Measurements from ENCODE around the gene DMWD.

Gene DMWD

DNA sequence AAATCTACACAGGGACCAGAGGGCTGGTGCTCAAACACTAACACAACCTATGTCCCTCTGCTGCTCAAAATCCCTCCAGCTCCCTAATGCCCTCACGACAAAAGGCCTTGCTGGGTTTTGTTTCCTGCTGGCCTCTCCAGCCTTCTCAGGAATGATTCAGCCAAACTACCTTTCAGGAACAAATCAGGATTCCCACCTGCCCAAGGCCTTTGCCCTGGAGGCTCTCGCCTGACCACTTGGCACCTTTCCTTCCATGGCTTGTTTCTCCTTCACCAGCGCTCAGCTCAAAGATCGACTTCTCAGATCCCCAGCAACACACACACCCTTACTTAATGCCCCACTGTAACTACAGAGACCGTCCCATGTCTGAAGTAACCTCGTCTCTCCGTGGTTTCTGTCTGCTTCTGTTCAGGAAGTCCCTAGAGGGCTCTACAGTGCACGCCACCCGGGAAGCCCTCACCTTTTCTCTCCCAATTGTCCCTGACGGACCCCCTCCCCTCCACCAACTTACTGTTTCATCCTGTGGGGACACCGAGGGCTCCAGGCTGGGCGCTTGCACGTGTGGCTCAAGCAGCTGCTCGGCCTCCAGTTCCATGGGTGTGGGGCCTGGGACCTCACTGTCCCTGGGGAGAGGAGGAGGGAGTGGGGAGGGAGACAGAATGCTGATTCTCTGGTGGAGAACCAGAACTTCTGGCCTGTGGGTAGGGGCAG is 20.4 kb downstream of the DMWD start:
- FAIRE-seq = no peak

DNA sequence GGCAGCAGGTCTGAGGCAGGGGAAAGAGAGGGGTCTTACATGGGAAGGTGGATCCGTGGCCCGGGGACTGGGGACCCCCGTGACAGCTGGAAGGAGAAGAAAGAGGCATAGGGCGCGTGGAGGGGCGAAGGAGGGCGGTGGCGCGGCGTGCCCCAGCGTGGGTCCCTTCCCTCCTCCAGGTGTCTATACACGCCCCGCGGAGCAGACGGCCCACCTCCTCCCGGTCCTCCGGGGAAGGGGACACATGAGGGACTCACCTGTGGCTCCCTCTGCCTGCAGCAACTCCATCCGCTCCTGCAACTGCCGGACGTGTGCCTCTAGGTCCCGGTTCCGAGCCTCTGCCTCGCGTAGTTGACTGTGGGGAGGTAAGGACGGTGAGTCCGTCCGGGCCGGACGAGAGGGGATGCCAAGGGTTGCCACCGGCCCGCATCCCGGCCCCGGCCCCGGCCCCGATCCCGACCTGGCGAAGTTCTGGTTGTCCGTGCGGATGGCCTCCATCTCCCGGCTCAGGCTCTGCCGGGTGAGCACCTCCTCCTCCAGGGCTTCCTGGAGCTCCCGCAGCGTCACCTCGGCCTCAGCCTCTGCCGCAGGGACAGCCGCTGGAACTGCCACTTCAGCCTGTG is 21.2 kb downstream of the DMWD start:
- FAIRE-seq (no peak), DNase-seq (ENCODE audit: insufficient read length, low spot score) (no peak)

More for the DNA sequence above, 20.4 kb downstream of the DMWD start:
- DNase-seq (ENCODE audit: insufficient read length, low spot score) = no peak

DNA sequence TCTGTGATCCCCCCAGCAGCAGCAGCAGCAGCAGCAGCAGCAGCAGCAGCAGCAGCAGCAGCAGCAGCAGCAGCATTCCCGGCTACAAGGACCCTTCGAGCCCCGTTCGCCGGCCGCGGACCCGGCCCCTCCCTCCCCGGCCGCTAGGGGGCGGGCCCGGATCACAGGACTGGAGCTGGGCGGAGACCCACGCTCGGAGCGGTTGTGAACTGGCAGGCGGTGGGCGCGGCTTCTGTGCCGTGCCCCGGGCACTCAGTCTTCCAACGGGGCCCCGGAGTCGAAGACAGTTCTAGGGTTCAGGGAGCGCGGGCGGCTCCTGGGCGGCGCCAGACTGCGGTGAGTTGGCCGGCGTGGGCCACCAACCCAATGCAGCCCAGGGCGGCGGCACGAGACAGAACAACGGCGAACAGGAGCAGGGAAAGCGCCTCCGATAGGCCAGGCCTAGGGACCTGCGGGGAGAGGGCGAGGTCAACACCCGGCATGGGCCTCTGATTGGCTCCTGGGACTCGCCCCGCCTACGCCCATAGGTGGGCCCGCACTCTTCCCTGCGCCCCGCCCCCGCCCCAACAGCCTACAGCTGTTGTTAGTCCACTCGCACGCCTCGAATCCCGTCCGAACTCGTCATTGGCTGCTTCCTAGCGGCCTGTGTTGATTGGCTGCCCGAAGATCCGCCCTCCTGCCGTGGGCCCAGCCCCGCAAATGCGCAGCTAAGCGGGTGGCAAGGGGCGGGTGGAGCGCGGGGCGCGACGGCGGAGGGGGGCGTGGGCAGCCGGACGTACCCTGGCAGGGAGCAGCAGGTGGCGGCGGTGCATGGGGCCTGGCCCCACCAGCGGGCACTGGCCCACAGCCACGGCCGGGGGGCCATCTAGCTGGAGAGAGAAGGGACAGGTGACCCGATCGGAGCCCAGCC is 22.2 kb downstream of the DMWD start:
- FAIRE-seq = peak; percentile 80
- DNase-seq (ENCODE audit: insufficient read length, low spot score) = peak; percentile 84

DNA sequence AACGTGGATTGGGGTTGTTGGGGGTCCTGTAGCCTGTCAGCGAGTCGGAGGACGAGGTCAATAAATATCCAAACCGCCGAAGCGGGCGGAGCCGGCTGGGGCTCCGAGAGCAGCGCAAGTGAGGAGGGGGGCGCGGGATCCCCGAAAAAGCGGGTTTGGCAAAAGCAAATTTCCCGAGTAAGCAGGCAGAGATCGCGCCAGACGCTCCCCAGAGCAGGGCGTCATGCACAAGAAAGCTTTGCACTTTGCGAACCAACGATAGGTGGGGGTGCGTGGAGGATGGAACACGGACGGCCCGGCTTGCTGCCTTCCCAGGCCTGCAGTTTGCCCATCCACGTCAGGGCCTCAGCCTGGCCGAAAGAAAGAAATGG is 22.8 kb downstream of the DMWD start:
- FAIRE-seq = no peak
- no peak for DNase-seq (ENCODE audit: insufficient read length, low spot score)

DNA sequence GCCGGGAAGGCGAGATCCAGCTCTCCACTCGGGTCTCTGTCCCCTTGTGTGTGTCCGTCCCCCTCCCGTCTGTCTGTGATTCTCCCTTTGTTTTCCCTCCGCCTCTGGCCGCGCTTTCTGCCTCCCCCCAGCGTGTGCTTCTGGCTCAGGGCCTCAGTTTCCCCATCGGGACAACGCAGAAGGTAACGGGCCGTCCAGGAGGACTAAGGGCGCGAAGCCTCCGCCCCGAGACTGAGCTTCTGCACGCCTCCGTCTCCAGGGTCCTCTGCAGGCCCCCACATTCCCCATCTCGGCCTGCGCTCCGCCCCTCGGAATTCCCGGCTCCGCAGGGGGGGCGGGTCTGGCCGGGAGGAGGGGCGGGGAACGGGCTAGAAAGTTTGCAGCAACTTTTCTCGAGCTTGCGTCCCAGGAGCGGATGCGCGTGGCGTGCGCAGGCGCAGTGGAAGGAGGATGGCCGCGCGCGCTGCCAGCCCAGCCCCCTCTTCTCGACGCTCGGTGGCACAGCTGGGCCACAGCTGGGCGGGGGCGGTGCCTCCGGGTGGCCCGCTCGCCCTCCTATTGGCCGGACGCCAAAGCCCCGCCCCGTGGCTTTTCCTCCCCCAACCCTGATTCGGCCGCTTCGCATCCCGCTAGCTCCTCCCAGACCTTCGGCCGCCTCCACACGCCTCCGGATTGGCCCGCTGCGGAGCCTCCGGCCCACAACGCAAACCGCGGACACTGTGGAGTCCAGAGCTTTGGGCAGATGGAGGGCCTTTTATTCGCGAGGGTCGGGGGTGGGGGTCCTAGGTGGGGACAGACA is 23.5 kb downstream of the DMWD start, which contains the start of gene SIX5:
SIX5 (minus strand) TSS at position 269 of the 799 bp plus-strand sequence. CDS start 408 bp downstream, outside the sequence.
- DNase-seq (ENCODE audit: insufficient read length, low spot score) (peak; percentile 97), FAIRE-seq (peak; percentile 94)

DNA sequence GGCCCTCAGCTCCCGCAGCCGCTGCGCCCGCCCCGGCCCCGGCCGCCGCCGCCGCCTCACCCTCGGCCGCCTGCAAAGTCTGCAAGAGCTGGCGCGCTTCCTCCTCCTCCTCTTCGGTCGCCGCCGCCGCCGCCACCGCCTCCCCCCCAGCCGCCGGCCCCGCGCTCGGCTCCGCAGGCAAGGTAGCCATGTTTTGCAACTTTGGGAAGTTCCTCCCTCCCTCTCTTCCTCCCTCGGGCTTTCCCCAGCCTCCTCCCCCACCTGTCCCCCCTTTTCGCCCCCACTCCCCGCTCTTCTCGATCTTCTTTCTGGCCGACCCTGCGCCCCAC is 24.0 kb downstream of the DMWD start:
- no peak for DNase-seq (ENCODE audit: insufficient read length, low spot score)

DNA sequence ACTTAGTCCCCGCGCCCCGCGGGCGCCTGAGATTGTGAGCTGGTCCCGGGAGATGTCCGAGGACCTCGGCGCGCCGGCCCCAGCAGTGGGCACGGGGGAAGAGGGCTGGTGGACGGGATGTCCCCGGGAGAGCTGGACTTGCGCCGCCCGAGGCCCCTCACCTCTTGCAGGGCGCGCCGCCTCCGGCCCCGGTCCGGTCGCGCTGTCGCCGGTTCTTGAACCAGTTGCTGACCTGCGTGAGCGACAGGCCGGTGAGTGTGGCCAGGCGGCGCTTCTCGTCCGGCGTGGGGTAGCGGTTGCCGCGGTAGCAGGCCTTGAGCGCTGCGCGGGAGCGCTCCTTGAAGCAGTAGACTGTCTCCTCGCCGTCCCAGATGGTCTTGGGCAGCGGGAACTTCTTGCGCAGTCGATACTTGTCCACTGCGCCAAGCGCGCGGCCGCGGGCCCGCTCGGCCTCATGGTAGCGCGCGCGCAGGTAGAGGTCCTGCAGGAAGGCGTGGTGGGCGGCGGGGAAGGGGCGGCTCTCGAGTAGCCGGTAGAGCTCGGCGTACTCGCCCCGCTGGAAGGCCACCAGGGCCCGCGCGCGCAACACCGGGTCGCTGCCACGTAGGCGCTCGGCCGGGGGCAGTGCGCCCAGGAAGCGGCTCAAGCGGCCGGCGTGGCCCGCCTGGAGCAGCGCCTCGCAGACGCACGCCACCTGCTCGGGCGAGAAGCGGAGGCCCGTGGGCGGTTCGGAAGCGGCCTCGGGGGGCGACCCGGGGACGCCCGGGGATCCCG is 24.6 kb downstream of the DMWD start:
- DNase-seq (ENCODE audit: insufficient read length, low spot score) = no peak
- peak; percentile 67 for FAIRE-seq

More for the DNA sequence above, 24.0 kb downstream of the DMWD start:
- no peak for FAIRE-seq

DNA sequence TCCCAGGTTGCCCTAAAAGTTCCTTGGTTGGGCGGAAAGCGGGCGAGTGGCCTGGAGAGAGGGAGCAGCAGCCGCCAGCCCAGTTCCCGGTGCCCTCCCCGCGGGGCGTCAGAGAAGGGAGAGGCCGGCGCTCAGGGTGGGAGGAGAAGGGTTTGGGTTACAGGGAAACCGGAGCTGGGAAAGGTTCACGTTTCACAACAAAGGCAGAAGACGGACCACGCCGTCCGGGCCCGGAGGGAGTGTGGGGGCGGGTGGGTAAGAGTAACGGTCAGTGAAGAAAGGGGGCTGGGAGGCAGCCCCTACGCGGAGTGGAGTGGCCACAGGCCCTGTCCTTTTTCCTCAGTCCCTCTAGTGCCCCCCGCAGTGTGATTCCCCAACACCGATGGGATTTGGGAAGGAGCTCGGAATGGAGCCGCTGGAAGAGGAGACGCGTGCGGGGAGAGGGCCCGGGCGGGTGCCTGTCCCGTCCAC is 25.2 kb downstream of the DMWD start:
- FAIRE-seq = peak; percentile 70
- peak; percentile 78 for DNase-seq (ENCODE audit: insufficient read length, low spot score)

DNA sequence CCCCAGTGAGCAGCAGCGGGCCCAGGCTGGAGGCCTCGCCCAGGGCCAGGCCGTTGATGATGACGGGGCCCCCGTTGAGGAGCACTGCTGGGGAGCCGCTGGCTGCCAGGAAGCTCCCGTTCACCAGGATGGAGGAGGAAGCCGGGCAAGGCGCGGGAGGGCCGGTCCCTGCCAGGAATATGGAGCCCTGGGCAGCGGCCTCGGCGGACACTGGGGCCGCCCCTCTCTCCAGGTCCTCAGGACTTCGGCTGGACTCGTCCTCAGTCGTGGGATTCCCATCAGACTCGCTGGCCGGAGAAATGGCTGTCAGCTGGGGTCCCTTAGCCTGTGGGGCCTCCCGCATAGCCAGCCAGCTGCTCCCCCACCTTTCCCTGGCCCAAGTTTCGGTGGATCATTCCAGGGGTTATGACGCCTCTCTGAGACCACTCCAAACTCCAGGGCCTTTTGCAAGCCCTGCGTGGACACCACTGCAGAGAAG is 25.7 kb downstream of the DMWD start:
- FAIRE-seq = no peak
- DNase-seq (ENCODE audit: insufficient read length, low spot score) = no peak

DNA sequence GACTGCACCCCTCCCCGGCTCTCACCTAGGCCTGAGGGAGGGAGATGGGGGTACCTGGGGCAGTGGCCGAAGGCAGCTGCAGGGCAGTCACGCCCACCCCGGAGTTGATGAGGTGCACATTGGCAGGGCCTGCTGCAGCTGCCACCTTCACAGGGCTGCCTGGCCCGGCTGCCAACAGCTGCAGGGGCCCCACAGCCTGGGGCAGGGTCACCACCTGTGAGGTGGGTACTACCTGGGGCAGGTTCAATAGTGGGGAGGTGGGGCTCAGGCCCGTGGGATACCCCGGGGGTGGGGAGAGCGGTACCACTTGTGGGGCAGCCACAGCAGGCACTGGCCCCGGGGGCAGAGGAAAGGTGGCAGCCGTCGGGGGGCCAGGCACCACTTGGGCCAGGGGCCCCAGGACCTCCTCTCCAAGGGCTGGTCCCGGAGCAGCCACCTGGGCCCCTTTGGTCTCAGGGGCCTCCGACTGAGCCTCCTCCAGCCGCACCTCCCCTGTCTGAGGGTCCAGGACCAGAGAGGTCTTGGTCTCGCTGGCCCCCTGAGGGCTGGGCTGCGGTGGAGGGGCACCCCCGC is 26.3 kb downstream of the DMWD start:
- DNase-seq (ENCODE audit: insufficient read length, low spot score) (no peak), FAIRE-seq (no peak)

DNA sequence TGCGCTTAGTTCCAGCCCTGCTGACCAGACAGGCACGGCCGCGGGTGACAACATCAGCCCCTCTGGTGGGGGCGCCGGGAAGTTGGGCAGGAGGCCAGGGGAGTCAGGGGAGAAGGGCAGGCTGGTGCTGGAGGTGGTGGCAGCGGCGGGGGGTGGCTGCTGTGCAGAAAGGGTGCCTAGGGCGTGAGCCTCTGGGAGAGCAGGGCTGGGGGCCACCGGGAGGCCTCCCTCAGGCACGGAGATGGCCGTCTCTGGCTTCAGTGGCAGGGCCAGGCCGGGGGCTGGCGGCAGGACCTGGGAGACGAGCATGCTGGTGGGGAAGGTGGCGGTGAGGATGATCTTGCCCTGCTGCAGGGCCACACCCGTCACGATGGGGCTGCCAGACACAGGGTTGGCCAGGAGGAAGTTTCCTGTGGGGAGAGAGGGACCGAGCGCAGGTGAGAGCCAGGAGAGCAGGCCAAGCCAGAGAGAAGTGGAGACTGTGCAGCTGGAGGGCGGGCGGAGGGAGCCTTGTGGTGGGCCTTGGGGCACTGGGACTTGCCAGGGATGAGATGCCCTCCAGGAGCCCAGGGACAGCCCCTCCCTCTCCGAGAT is 26.8 kb downstream of the DMWD start:
- FAIRE-seq (no peak), DNase-seq (ENCODE audit: insufficient read length, low spot score) (no peak)

DNA sequence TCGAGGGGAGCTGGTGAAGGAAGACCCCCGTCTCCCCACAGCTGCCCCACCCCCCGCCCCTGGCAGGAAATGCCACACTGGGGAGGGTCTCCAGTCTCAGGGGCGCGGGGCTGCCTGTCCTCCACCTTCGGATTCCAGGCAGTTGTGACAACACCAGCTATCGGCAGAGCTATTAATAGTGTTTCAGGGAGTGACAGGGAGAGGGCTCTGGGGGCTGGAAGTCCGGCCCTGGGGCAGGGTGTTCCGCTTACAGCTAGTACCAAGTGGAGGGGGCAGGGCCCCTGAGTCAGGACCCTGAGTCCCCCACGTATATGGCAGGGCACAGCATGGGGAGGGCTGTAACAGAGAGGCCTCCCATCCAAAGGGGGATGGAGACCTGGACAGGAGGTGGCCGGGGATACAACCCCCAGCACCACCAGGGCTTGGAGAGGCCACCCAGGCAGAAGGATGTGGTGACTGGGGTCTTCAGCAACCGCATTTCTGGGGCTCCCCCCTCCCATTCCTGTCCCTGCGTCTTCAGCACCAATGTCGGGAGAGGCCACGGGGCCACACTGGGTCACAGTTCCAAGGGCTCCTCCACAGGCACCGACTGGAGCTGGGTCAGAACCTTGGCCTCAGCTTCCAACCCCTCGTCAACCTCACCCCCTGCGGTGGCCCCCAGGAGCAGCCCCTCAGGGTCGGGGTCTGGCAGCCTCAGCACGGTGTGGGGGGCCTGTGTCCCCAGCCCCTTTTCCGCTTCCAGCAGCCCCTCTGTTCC is 27.5 kb downstream of the DMWD start:
- no peak for FAIRE-seq
- DNase-seq (ENCODE audit: insufficient read length, low spot score) = no peak

DNA sequence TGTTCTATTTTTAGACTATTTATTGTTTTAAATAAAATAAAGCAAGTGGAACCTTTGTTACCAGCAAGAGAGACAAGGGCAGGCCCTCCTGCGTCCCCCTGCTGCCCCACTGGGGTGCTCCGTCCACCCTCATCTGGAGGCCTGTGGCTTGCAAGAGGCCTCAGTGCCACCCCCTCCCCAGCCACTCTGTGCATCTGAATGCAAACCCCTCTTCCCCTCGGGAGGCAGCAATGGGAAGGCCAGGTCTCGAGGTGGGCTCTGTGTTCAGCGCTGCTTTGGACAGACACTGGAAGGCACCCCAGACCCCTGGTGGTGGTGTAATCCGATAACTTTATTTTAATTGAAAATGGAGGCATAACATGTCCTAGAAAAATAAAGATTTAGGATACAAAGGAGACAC is 28.2 kb downstream of the DMWD start:
- DNase-seq (ENCODE audit: insufficient read length, low spot score) (no peak), FAIRE-seq (no peak)

DNA sequence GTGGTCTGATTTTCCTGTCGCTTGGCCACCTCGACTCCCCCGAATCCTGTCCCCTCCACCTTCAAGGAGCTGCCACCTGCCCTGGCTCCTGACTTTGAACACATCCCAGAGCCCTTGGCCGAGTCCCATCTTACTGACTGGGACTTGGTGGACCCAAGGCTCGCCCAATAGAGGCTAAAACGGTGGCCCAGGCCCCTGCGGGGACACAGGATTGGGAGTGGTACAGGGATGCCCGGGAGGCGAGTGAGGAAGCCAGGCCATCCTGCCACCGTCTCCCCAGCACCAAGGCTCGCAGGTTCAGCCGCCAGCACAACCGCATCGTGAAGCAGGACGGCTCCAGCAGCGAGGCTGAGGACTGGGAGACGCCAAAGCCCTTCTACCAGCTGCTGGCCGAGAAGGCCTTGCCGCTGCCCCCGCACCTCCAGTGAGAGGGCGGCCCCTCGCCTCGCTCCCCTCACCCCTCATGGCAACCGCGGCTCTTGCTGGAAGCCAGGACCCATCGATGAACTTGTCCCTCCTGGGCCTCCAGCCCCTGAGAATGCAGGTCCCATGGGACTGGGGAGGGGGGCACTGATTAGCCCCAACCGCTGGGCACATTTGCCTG is 28.9 kb downstream of the DMWD start:
- FAIRE-seq (no peak), DNase-seq (ENCODE audit: insufficient read length, low spot score) (no peak)

DNA sequence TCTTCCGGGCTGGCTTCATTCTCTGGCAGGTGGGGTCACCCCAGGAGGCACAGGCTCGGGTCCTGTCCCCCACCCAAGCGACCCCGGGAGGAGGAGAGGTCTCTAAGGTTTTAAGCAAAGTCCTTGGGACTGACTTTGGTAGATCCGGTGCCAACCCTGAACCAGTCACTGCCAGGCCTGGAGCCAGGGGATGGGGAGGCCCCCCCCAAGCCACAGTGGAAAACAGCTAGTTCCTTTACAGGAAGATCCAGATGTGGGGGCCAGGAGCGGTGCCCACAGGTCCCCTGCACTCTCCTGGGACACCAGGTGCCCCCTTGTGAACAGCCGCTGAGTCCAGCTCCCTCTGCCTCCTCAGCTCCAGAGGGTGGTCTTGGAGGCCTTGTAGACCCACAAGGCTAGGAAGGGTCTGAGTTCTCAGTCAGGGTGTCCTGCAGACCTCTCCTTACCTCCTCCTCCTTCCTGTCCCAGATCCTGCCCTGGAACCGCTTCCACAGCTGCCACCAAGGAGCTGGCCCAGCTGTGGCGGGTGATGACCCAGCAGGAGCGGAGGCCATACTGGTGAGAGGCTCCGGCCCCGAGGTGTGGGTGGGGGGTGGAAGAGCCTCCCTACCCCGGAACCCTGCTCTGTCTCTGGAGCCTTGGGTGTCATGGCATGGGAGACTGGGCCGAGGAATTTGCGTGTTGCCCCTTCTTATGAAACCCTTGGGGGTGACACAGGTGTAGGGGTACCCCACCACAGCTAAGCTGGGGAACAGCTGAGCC is 29.6 kb downstream of the DMWD start:
- FAIRE-seq = no peak
- no peak for DNase-seq (ENCODE audit: insufficient read length, low spot score)

DNA sequence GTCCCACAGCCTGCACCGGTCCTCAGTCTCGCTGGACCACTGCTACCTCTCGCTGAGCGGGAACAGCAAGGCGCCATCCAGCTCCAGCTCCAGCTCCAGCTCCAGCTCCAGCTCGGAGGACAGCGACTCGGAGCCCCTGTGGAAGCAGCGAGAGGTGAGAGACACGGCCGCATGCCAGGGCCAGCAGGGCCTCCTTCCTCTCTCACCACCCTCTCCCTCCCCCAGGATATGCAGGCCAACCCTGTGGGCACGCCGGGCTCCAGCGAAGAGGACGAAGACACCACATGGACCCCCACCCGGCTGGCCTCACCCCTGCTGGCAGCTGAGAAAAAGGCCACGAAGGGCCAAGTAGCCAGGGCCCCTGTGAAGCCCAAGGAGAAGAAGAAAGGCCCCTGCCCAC is 30.9 kb downstream of the DMWD start:
- no peak for FAIRE-seq

DNA sequence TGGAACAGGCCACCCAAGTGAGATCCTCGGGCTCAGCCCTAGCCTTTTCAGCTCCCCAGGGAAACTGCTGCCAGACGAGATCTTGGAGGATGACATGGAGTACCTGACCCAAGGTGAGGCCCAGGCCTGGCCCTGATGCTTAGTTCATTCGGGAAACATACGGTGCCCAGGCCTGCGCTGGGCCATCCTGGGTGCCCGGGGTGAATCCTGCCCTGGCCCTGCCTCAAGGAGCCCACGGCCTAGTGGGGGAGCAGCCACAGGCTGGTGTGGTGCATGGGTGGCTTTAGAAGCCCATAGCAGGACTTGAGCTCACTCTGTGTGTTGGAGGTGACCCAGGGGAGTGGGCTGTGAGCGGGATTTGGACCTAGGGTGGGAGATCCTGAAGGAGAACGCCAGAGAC is 33.7 kb downstream of the DMWD start:
- FAIRE-seq (no peak), DNase-seq (ENCODE audit: insufficient read length, low spot score) (no peak)

More for the DNA sequence above, 30.9 kb downstream of the DMWD start:
- DNase-seq (ENCODE audit: insufficient read length, low spot score) = no peak
